Memory B cell (primary cell): ENCODE data around the gene RNFT2.
A peak's percentile ranks its signal among the peaks of the same experiment; 100 is the strongest.

Experiments
- ATAC-seq: fragments of 150-1000 bp; cut with Tn5 transposase; 2 replicates; pipeline ENCODE4 v1.10.0; 2021; ENCODE audit warnings: low read depth, mild to moderate bottlenecking, moderate library complexity
- DNase-seq, 2 donors: peaks; one replicate each; pipeline ENCODE4 v3.0.0; 2022; ENCODE audit warnings: low spot score in 2 of 2
- H3K27ac Mint-ChIP-seq: one replicate; pipeline ENCODE4 v1.8.0; 2022; ENCODE audit warnings: mild to moderate bottlenecking, moderate library complexity, mixed read lengths
- H3K27me3 Mint-ChIP-seq: one replicate; pipeline ENCODE4 v1.8.0; 2022; ENCODE audit warnings: mixed read lengths
- H3K36me3 Mint-ChIP-seq: one replicate; pipeline ENCODE4 v1.8.0; 2022; ENCODE audit warnings: mild to moderate bottlenecking, mixed read lengths
- H3K4me1 Mint-ChIP-seq: one replicate; pipeline ENCODE4 v1.8.0; 2022; ENCODE audit warnings: mixed read lengths
- H3K4me3 Mint-ChIP-seq: one replicate; pipeline ENCODE4 v1.8.0; 2022; ENCODE audit warnings: mild to moderate bottlenecking, moderate library complexity, mixed read lengths
- H3K9me3 Mint-ChIP-seq: one replicate; pipeline ENCODE4 v1.8.0; 2022; ENCODE audit warnings: mixed read lengths

The RNFT2 gene

GRCh38 chr12:116737774-116738657 lies at the start of gene RNFT2, which contains the start of gene SPRING1:
Gene RNFT2, plus strand, starts transcription at chr12:116738315. Its CDS starts 2,183 bp downstream, at chr12:116740498.
Gene SPRING1, minus strand, starts transcription at chr12:116738069. Its CDS starts 169 bp downstream, at chr12:116737900.
- Mint-ChIP-seq H3K4me1 (peaks cover 30% of the 10 kb centered on the region), H3K27me3 (no peaks in the 10 kb centered on the region), H3K9me3 (no peaks in the 10 kb centered on the region), H3K36me3 (peaks cover 15% of the 10 kb centered on the region), H3K4me3 (peak within 1 kb of the TSS; percentile 100), H3K27ac (peak within 1 kb of the TSS; percentile 98)
- ATAC-seq = peak; percentile 93
- peak; percentile 97 to 99 for DNase-seq

GRCh38 chr12:116689521-116689920 lies 48.6 kb upstream of the RNFT2 start:
- H3K4me3 Mint-ChIP-seq = no peak overlapping the region
- no peak for ATAC-seq
- H3K27ac Mint-ChIP-seq = no peak overlapping the region

GRCh38 chr12:116689979-116690744 lies 48.0 kb upstream of the RNFT2 start:
- H3K9me3 Mint-ChIP-seq = peaks cover 2% of the 10 kb centered on the region

More at GRCh38 chr12:116689521-116689920, 48.6 kb upstream of the RNFT2 start:
- no peak for DNase-seq
- Mint-ChIP-seq H3K9me3 (peaks cover 2% of the 10 kb centered on the region), H3K36me3 (no peaks in the 10 kb centered on the region), H3K27me3 (peaks cover 13% of the 10 kb centered on the region), H3K4me1 (peaks cover 15% of the 10 kb centered on the region)

GRCh38 chr12:116691205-116691604 lies 46.9 kb upstream of the RNFT2 start:
- peaks cover 26% of the 10 kb centered on the region for H3K4me1 Mint-ChIP-seq
- no peak overlapping the region for H3K27ac Mint-ChIP-seq
- ATAC-seq = no peak
- H3K4me3 Mint-ChIP-seq = no peak overlapping the region
- no peaks in the 10 kb centered on the region for H3K36me3 Mint-ChIP-seq
- DNase-seq = no peak
- peaks cover 21% of the 10 kb centered on the region for H3K27me3 Mint-ChIP-seq
- H3K9me3 Mint-ChIP-seq = peaks cover 2% of the 10 kb centered on the region

More at GRCh38 chr12:116689979-116690744, 48.0 kb upstream of the RNFT2 start:
- ATAC-seq (no peak), DNase-seq (no peak)
- Mint-ChIP-seq H3K36me3 (no peaks in the 10 kb centered on the region), H3K4me1 (peaks cover 22% of the 10 kb centered on the region), H3K27ac (no peak overlapping the region), H3K4me3 (no peak overlapping the region), H3K27me3 (peaks cover 17% of the 10 kb centered on the region)

- Mint-ChIP-seq H3K27me3 (peaks cover 24% of the 10 kb centered on the region), H3K27ac (no peak overlapping the region), H3K4me1 (peaks cover 29% of the 10 kb centered on the region), H3K36me3 (no peaks in the 10 kb centered on the region), H3K9me3 (peaks cover 2% of the 10 kb centered on the region), H3K4me3 (no peak overlapping the region)
- DNase-seq (no peak), ATAC-seq (no peak)
These were observed 46.5 kb upstream of the RNFT2 start for GRCh38 chr12:116691636-116692035.

- Mint-ChIP-seq H3K27ac (no peak overlapping the region), H3K4me3 (peak overlapping the region; percentile 63), H3K9me3 (no peaks in the 10 kb centered on the region), H3K36me3 (no peaks in the 10 kb centered on the region), H3K4me1 (peaks cover 29% of the 10 kb centered on the region), H3K27me3 (peaks cover 24% of the 10 kb centered on the region)
- ATAC-seq (no peak), DNase-seq (no peak)
These were observed 45.5 kb upstream of the RNFT2 start for GRCh38 chr12:116692605-116693004.

- peak; percentile 41 for ATAC-seq
- Mint-ChIP-seq H3K27me3 (peaks cover 24% of the 10 kb centered on the region), H3K4me3 (peak overlapping the region; percentile 84), H3K27ac (no peak overlapping the region), H3K36me3 (no peaks in the 10 kb centered on the region), H3K9me3 (no peaks in the 10 kb centered on the region), H3K4me1 (peaks cover 29% of the 10 kb centered on the region)
- DNase-seq = no peak
These were observed 44.6 kb upstream of the RNFT2 start for GRCh38 chr12:116693286-116694227.

GRCh38 chr12:116694653-116695463 lies 43.3 kb upstream of the RNFT2 start:
- H3K27ac Mint-ChIP-seq = no peak overlapping the region
- ATAC-seq (no peak), DNase-seq (no peak)
- peaks cover 29% of the 10 kb centered on the region for H3K4me1 Mint-ChIP-seq
- H3K27me3 Mint-ChIP-seq = peaks cover 24% of the 10 kb centered on the region
- no peaks in the 10 kb centered on the region for H3K9me3 Mint-ChIP-seq
- H3K4me3 Mint-ChIP-seq = peak overlapping the region; percentile 67
- no peaks in the 10 kb centered on the region for H3K36me3 Mint-ChIP-seq

- no peak overlapping the region for H3K27ac Mint-ChIP-seq
- no peak overlapping the region for H3K4me3 Mint-ChIP-seq
- no peak for DNase-seq
- peaks cover 24% of the 10 kb centered on the region for H3K27me3 Mint-ChIP-seq
- no peaks in the 10 kb centered on the region for H3K9me3 Mint-ChIP-seq
- no peaks in the 10 kb centered on the region for H3K36me3 Mint-ChIP-seq
- peak; percentile 22 for ATAC-seq
- peaks cover 29% of the 10 kb centered on the region for H3K4me1 Mint-ChIP-seq
These were observed 42.7 kb upstream of the RNFT2 start for GRCh38 chr12:116695464-116695725.

- Mint-ChIP-seq H3K27ac (no peak overlapping the region), H3K4me1 (peaks cover 29% of the 10 kb centered on the region), H3K9me3 (no peaks in the 10 kb centered on the region)
These were observed 40.8 kb upstream of the RNFT2 start for GRCh38 chr12:116697305-116697704.

GRCh38 chr12:116697716-116698115 lies 40.4 kb upstream of the RNFT2 start:
- Mint-ChIP-seq H3K27ac (no peak overlapping the region), H3K9me3 (no peaks in the 10 kb centered on the region), H3K27me3 (peaks cover 18% of the 10 kb centered on the region), H3K36me3 (no peaks in the 10 kb centered on the region), H3K4me3 (no peak overlapping the region), H3K4me1 (peaks cover 27% of the 10 kb centered on the region)
- DNase-seq (no peak), ATAC-seq (no peak)

More at GRCh38 chr12:116697305-116697704, 40.8 kb upstream of the RNFT2 start:
- DNase-seq (no peak), ATAC-seq (no peak)
- Mint-ChIP-seq H3K36me3 (no peaks in the 10 kb centered on the region), H3K27me3 (peaks cover 20% of the 10 kb centered on the region), H3K4me3 (no peak overlapping the region)

GRCh38 chr12:116698116-116698515 lies 40.0 kb upstream of the RNFT2 start:
- DNase-seq (no peak), ATAC-seq (no peak)
- Mint-ChIP-seq H3K27me3 (peaks cover 18% of the 10 kb centered on the region), H3K36me3 (no peaks in the 10 kb centered on the region), H3K9me3 (no peaks in the 10 kb centered on the region), H3K27ac (no peak overlapping the region), H3K4me3 (no peak overlapping the region), H3K4me1 (peaks cover 23% of the 10 kb centered on the region)

- no peaks in the 10 kb centered on the region for H3K9me3 Mint-ChIP-seq
- DNase-seq = no peak
- ATAC-seq = no peak
- H3K27me3 Mint-ChIP-seq = peaks cover 18% of the 10 kb centered on the region
- peaks cover 22% of the 10 kb centered on the region for H3K4me1 Mint-ChIP-seq
- no peaks in the 10 kb centered on the region for H3K36me3 Mint-ChIP-seq
- H3K27ac Mint-ChIP-seq = no peak overlapping the region
- H3K4me3 Mint-ChIP-seq = no peak overlapping the region
These were observed 39.5 kb upstream of the RNFT2 start for GRCh38 chr12:116698554-116699075.
